GM21515 (cell line): ENCODE measurements around the gene AK8.
"Not testable (repeated sequence)": the region's sequence is repeated elsewhere in the genome, so short reads cannot be mapped to it uniquely, and the experiment has no call there.

ENCODE experiments used
- ATAC-seq: cut with Tn5 transposase; IDR thresholded peaks from one replicate; pipeline ENCODE4 v1.9.1; 2021; ENCODE audit not compliant: unreplicated experiment

Gene AK8

DNA sequence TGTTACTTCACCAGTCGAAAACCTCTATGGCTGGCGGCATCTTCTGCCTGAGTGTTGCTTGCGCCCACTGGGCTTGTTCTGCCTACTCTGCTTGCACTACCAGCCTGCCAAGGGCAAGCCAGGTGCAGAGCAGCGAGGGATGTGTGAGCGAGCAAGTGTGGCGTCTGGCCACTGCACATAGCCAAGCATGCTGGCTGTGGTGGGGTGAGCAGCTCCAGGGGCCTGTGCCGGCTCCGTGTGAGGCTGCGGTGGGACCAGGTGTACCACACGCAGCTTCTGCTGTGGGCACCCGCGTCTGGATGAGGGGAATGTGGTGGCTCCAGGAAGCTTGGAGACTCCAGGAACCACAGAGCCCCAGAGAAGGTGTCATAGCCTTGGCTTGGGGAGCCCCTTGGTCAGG is 156.4 kb downstream of the AK8 start:
- no peak for ATAC-seq

DNA sequence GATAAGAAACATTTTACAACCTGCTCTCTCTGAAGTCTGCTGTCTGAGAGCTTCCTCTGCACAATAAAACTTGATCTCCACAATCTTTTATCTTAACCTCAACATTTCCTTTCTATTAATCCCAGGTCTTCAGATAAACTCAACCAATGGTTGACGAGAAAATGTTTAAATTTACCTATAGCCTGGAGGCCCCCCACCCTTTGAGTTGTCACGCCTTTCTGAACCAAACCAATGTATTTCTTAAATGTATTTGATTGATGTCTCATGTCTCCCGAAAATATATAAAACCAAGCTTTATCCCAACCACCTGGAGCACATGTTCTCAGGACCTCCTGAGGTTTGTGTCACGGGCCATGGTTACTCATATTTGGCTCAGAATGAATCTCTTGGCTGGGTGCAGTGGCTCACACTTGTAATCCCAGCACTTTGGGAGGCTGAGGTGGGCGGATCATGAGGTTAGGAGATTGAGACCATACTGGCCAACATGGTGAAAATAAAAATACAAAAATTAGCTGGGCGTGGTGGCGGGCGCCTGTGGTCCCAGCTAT is 159.6 kb downstream of the AK8 start:
- not testable (repeated sequence) for ATAC-seq

GRCh38 chr9:132717326-132717945 is 160.6 kb downstream of the AK8 start:
- no peak for ATAC-seq

DNA sequence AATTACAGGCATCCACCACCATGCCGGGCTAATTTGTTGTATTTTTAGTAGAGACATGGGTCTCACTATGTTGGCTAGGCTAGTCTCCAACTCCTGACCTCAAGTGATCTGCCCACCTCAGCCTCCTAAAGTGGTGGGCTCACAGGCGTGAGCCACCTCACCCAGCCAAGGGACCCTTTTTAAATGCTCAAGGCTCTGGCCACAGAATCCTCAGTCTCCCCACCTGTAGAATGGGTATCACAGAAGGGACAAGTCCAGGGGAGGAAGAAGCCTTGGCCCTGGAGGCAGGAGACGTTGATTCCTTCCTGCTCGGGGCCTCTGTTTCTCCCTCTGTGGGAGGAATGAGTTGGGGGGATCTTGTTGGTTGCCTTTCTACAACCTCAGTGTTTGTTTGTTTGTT is 162.1 kb downstream of the AK8 start:
- ATAC-seq, result no peak

GRCh38 chr9:132712753-132713152 is 165.3 kb downstream of the AK8 start:
- ATAC-seq, result no peak

DNA sequence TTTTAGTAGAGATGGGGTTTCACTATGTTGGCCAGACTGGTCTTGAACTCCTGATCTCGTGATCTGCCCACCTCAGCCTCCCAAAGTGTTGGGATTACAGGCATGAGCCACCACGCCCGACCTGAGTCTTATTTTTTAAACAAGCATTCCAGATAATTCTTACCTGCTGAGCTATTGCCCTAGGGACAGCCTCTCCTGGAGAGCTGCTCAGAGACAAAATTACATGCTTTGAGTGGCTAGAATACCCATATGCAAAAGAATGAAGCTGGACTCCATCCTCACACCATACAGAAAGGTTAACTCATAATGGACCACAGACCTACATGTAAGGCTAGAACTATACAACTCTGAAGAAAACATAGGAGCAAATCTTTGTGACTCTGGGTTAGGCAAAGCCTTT is 166.2 kb downstream of the AK8 start:
- ATAC-seq, result no peak

- ATAC-seq, result not testable (repeated sequence)
Observed at GRCh38 chr9:132711152-132711551, 166.9 kb downstream of the AK8 start.

DNA sequence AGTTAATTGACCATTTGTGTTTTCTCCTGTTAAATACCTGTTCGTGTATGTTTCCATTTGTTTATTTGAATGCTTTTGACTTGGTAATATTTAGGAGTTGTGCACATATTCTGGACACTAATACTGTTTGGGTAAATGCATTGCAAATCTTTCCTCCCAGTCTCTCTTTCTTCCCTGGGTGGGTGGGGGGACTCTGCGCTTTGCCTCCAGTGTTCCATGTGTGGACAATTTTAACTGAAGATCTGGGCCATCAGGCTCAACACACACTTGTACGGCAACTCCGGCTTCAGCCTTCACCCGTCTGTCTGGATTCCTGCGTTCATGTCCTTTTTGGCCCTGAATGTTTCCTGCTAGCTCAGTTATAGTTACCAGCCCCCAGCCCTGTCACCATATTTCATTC is 167.8 kb downstream of the AK8 start:
- no peak for ATAC-seq

DNA sequence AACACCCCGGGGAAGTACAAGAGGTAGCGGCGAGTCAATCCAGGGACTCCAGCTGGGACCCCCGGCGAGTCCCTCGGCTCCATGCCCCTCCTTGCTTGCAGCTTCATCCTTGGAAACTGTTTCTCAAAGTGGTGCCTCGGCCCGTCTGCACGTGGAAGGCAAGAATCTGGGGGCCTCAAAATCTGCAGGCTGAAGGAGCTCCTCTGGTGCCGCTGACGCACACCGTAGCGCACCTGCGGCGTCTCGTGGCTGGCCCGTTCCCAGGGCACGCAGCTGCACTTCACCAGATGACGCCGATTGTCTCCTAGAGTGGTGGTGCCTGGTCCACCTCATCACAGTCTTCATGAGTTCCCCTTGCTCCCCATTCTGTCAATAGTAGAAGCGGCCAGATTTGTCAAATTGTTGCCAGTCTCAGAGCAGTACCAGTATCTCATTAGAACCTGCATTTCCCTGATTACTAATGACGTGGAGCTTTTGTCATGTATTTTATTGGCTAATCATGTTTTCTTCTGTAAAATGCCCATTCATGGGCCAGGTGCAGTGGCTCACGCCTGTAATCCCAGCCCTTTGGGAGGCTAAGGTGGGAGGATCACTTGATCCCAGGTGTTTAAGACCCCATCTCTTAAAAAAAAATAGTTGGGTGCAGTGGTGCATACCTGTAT is 169.2 kb downstream of the AK8 start:
- no peak for ATAC-seq

- no peak for ATAC-seq
Observed at GRCh38 chr9:132708239-132708638, 169.8 kb downstream of the AK8 start.

- ATAC-seq, result no peak
Observed at GRCh38 chr9:132703336-132703735, 174.7 kb downstream of the AK8 start.

DNA sequence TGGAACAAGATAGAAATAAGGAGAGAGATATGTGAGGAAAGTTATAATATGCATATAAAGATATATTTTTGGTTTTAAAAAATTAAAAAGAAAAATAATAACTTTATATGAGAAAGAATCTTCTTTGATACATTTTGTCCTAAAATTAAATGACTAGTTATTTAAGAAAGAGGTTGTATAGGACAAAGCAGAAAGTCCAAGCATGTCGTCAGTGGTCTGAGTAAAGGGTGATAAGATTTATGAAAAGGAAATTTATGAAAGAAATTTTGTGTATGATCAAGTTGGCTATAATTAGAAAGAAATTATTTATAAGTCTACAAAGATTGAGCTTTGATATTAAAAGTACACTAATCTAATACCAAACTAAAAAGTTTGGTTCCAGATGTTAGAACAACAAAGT is 175.8 kb downstream of the AK8 start:
- ATAC-seq, result no peak

- no peak for ATAC-seq
Observed at GRCh38 chr9:132699956-132700355, 178.1 kb downstream of the AK8 start.

GRCh38 chr9:132698989-132699388 is 179.1 kb downstream of the AK8 start:
- ATAC-seq, result no peak

GRCh38 chr9:132697230-132697629 is 180.9 kb downstream of the AK8 start:
- ATAC-seq, result no peak

- ATAC-seq, result no peak
Observed at GRCh38 chr9:132694144-132694543, 183.9 kb downstream of the AK8 start.

GRCh38 chr9:132690696-132691095 is 187.4 kb downstream of the AK8 start:
- no peak for ATAC-seq

- no peak for ATAC-seq
Observed at GRCh38 chr9:132683873-132684272, 194.2 kb downstream of the AK8 start.

- no peak for ATAC-seq
Observed at GRCh38 chr9:132681561-132681960, 196.5 kb downstream of the AK8 start.

DNA sequence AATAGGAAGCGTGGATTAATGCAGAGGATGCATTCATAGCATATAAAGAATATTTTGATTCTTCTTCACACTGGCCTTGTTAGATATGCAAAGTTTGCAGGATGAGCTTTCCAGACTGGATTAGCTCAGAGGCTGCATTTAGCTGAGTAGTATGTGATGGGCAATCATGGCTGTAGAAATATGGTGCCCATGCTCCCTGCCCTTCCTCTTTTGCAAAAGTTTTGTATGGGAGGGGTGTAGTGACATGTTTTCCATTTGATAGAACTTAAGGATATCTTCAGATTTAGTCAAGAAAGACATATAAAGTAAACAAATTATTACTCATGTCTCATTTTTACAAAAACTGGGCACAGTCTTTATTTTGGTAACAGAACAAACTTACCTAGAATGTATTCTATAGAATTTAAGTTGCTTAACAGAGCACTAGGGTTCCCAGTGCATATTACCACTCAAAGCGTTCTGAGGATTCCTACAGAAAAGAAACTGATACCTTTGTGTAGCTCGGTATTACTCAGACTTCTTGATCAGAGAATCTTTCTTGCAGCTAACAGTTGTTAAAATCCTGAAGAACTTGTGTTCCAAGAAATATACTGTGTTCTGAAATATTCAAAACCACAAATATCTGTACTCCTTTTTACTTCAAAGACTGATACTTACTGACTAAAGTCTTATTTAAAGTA is 198.0 kb downstream of the AK8 start:
- ATAC-seq, result no peak

DNA sequence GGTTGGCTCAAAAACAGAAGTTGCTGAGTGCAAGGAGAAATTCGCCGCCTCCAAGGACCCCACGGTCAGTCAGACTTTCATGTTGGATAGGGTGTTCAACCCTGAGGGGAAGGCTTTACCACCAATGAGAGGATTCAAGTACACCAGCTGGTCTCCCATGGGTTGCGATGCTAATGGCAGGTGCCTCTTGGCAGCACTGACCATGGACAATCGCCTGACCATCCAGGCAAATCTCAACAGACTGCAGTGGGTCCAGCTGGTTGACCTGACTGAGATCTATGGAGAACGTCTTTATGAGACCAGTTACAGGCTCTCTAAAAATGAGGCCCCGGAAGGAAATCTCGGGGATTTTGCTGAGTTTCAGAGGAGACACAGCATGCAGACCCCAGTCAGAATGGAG is 200.1 kb downstream of the AK8 start:
- no peak for ATAC-seq
